Nephron (organoid): Measurements from ENCODE around the gene PIN1.
"Not testable (repeated sequence)": the region's sequence is repeated elsewhere in the genome, so short reads cannot be mapped to it uniquely, and the experiment has no call there.

Source experiments
- H3K27ac Mint-ChIP-seq, 3 experiments: 2 replicates each; pipeline ENCODE4 v1.8.0; 2020; ENCODE audit warnings: mixed read lengths in 3 of 3, mild to moderate bottlenecking in 2 of 3, moderate library complexity in 1 of 3
- H3K27me3 Mint-ChIP-seq: 2 replicates; pipeline ENCODE4 v1.8.0; 2021; ENCODE audit warnings: low read depth, mild to moderate bottlenecking, moderate library complexity, mixed read lengths
- H3K36me3 Mint-ChIP-seq: 2 replicates; pipeline ENCODE4 v1.8.0; 2020; ENCODE audit warnings: low read depth, mixed read lengths
- H3K4me1 Mint-ChIP-seq: 2 replicates; pipeline ENCODE4 v1.8.0; 2020; ENCODE audit warnings: mixed read lengths
- H3K4me3 Mint-ChIP-seq, 3 experiments: 2 replicates each; pipeline ENCODE4 v1.8.0; 2020; ENCODE audit warnings: mild to moderate bottlenecking in 3 of 3, mixed read lengths in 3 of 3, moderate library complexity in 2 of 3
- H3K9me3 Mint-ChIP-seq: 2 replicates; pipeline ENCODE4 v1.8.0; 2020; ENCODE audit warnings: mixed read lengths
- CTCF ChIP-seq, 3 experiments: fragments of 200-600 bp; sonication (generic); IDR thresholded peaks; one replicate each; pipeline ENCODE4 v1.5.0; 2021; ENCODE audit warnings: antibody characterized with exemption in 3 of 3; ENCODE audit not compliant: unreplicated experiment in 3 of 3

PIN1 gene

GRCh38 chr19:9842834-9843625 is 7.9 kb downstream of the PIN1 start:
- Mint-ChIP-seq H3K27ac (no peak overlapping the region), H3K27me3 (no peaks in the 10 kb centered on the region), H3K36me3 (peaks cover 62% of the 10 kb centered on the region), H3K9me3 (no peaks in the 10 kb centered on the region), H3K4me1 (peaks cover 5% of the 10 kb centered on the region), H3K4me3 (no peak overlapping the region)
- no peak for TF ChIP-seq CTCF (IDR thresholded peaks at IDR 0.05; ENCODE audit: unreplicated experiment in 3 of 3)

GRCh38 chr19:9843626-9844273 is 8.6 kb downstream of the PIN1 start:
- H3K36me3 Mint-ChIP-seq, result peaks cover 61% of the 10 kb centered on the region
- not testable (repeated sequence) for H3K27ac Mint-ChIP-seq

GRCh38 chr19:9847087-9847671 is 12.1 kb downstream of the PIN1 start:
- Mint-ChIP-seq H3K4me1 (peaks cover 20% of the 10 kb centered on the region), H3K36me3 (peaks cover 41% of the 10 kb centered on the region), H3K27me3 (no peaks in the 10 kb centered on the region), H3K9me3 (no peaks in the 10 kb centered on the region), H3K27ac (no peak overlapping the region), H3K4me3 (no peak overlapping the region)
- TF ChIP-seq CTCF (IDR thresholded peaks at IDR 0.05; ENCODE audit: unreplicated experiment in 3 of 3), result peak in 2 of 3 experiments; percentile 19 to 23

More at GRCh38 chr19:9843626-9844273, 8.6 kb downstream of the PIN1 start:
- not testable (repeated sequence) for H3K9me3 Mint-ChIP-seq, H3K4me1 Mint-ChIP-seq, H3K27me3 Mint-ChIP-seq, H3K4me3 Mint-ChIP-seq

DNA sequence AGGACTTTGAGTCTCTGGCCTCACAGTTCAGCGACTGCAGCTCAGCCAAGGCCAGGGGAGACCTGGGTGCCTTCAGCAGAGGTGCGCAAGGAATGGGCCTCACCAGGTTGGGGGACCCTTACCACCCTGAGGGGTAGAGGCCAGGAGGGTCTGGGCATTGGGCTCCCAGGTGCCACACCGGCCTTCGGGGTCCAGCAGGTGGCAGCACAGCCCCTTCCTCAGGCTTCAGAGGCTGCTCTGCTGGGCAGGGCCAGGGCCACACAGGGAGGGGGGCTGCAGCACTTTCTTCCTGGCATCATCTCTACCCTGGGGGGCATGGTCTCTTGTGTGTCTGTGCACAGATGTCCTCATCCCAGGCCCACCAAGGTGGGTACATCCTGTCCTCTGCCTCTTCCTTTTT is 12.9 kb downstream of the PIN1 start:
- Mint-ChIP-seq H3K4me3 (no peak overlapping the region), H3K4me1 (peaks cover 26% of the 10 kb centered on the region), H3K36me3 (peaks cover 38% of the 10 kb centered on the region), H3K9me3 (no peaks in the 10 kb centered on the region), H3K27me3 (no peaks in the 10 kb centered on the region), H3K27ac (no peak overlapping the region)
- TF ChIP-seq CTCF (IDR thresholded peaks at IDR 0.05; ENCODE audit: unreplicated experiment in 3 of 3), result peak; percentile 48 to 54 (median 54)

DNA sequence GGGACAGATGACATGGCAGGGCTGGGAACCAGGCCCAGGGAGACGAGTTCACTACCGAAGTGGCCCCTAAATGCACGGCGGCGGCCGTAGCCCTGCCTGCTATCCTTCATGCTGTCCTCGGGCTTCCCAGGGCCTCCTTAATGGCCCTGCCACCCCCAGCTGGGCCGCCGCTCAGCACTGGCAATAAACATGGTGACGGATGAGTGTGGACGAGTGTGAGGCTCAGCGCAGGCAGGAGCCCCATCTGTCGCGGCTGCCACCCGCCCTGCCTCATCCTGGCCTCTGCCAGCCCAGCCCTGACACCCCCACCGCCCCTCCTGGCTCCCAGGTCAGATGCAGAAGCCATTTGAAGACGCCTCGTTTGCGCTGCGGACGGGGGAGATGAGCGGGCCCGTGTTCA is 13.6 kb downstream of the PIN1 start:
- Mint-ChIP-seq H3K4me1 (peaks cover 26% of the 10 kb centered on the region), H3K27me3 (no peaks in the 10 kb centered on the region), H3K36me3 (peaks cover 38% of the 10 kb centered on the region), H3K9me3 (no peaks in the 10 kb centered on the region), H3K4me3 (no peak overlapping the region), H3K27ac (no peak overlapping the region)
- no peak for TF ChIP-seq CTCF (IDR thresholded peaks at IDR 0.05; ENCODE audit: unreplicated experiment in 3 of 3)

- Mint-ChIP-seq H3K27me3 (no peaks in the 10 kb centered on the region), H3K27ac (no peak overlapping the region), H3K4me3 (no peak overlapping the region), H3K9me3 (no peaks in the 10 kb centered on the region), H3K4me1 (peaks cover 26% of the 10 kb centered on the region), H3K36me3 (peaks cover 35% of the 10 kb centered on the region)
- TF ChIP-seq CTCF (IDR thresholded peaks at IDR 0.05; ENCODE audit: unreplicated experiment in 3 of 3), result no peak
Measured at GRCh38 chr19:9849791-9850190, 14.7 kb downstream of the PIN1 start.
